K562 (cell line): ENCODE measurements around the gene TIPIN. TPM values are rescaled to one million over a fixed set of nuclear protein-coding genes. Genes with fewer than 3 reads are reported as not detected.

ENCODE experiments used
- ATAC-seq: fragments of 200-7000 bp; cut with Tn5 transposase; 3 replicates; pipeline ENCODE4 v1.9.1; 2020; ENCODE audit warnings: moderate library complexity
- BruUV-seq: library from RNA; stranded (reverse); fragments of 400-500 nt; replicated peaks from 2 replicates; lab custom pipeline; 2021; lab: Mats Ljungman, UMichigan
- CTCF ChIA-PET: fragments of 300-600 bp; formaldehyde crosslinking; extraction: SDS; loops from one replicate; lab custom pipeline; 2021; ENCODE audit warnings: low intra/inter-chr PET ratio; lab: Yijun Ruan, JAX
- POLR2A ChIA-PET: fragments of 300-600, 350-650 bp; sonication (Branson Sonifier 250); formaldehyde crosslinking; extraction: SDS; loops from one replicate; lab custom pipeline; 2021; ENCODE audit warnings: antibody characterized with exemption, inconsistent platforms; lab: Yijun Ruan, JAX
- DNase-seq, 4 experiments: peaks; one replicate each; pipeline versions ENCODE4 v3.0.0 to v3.0.0-alpha.2; 2011 to 2018; ENCODE audit warnings: low spot score in 3 of 4, mixed read lengths in 3 of 4; ENCODE audit errors: extremely low read depth in 1 of 4
- FAIRE-seq: peaks from 2 replicates; lab custom pipeline; 2011; peaks lifted over from hg19 to GRCh38; lab: Jason Lieb, UNC
- H2AFZ ChIP-seq: 2 replicates; pipeline ENCODE4 v1.6.0; 2011; ENCODE audit warnings: low read depth, low read length, control low read depth, inconsistent platforms
- H3K27ac ChIP-seq: fragments of 200-600 bp; 3 replicates; pipeline ENCODE4 v1.8.0; 2011; ENCODE audit warnings: low read depth, mild to moderate bottlenecking, control low read depth, inconsistent platforms, low read length, moderate library complexity, mixed read lengths; ENCODE audit errors: extremely low read depth
- H3K27me3 ChIP-seq, 2 experiments: fragments of 300-600 bp in 1 of 2; 2 replicates in 1 of 2; 3 replicates in 1 of 2; pipeline versions ENCODE4 v1.6.0 to v1.8.0; 2011; ENCODE audit warnings: inconsistent platforms in 2 of 2, low read length in 2 of 2, mild to moderate bottlenecking in 1 of 2, mixed read lengths in 1 of 2, moderate library complexity in 1 of 2; ENCODE audit not compliant: control insufficient read depth in 2 of 2, insufficient read depth in 2 of 2
- H3K36me3 ChIP-seq: fragments of 300-600 bp; 3 replicates; pipeline ENCODE4 v1.8.0; 2011; ENCODE audit warnings: mild to moderate bottlenecking, low read length, inconsistent platforms; ENCODE audit not compliant: control insufficient read depth, insufficient read depth
- H3K4me1 ChIP-seq, 2 experiments: fragments of 200-600 bp in 1 of 2; replicated peaks in 1 of 2; 2 replicates in 1 of 2; 3 replicates in 1 of 2; pipeline versions ENCODE4 v1.5.1 to v1.8.0; 2011; ENCODE audit warnings: inconsistent platforms in 2 of 2, low read length in 2 of 2, mild to moderate bottlenecking in 1 of 2, mixed read lengths in 1 of 2, moderate library complexity in 1 of 2; ENCODE audit not compliant: control insufficient read depth in 2 of 2, insufficient read depth in 2 of 2
- H3K4me2 ChIP-seq: 2 replicates; pipeline ENCODE4 v1.6.1; 2011; ENCODE audit warnings: low read length, control low read depth, inconsistent platforms, mixed read lengths; ENCODE audit not compliant: insufficient read depth
- H3K4me3 ChIP-seq: fragments of 200-600 bp; sonication (generic), shearing (Covaris generic); 2 replicates; pipeline ENCODE4 v1.5.1; 2016; ENCODE audit warnings: control low read depth, inconsistent platforms
- H3K79me2 ChIP-seq: fragments of 200-600 bp; 3 replicates; pipeline ENCODE4 v1.8.0; 2011; ENCODE audit warnings: low read length, inconsistent platforms; ENCODE audit not compliant: control insufficient read depth, insufficient read depth
- H3K9ac ChIP-seq, 2 experiments: 2 replicates each; pipeline versions ENCODE4 v1.6.0 to v1.6.1; 2011; ENCODE audit warnings: low read depth in 2 of 2, low read length in 2 of 2, control low read depth in 1 of 2, inconsistent platforms in 1 of 2, mild to moderate bottlenecking in 1 of 2, mixed read lengths in 1 of 2; ENCODE audit not compliant: insufficient read depth in 1 of 2
- H3K9me1 ChIP-seq: one replicate; pipeline ENCODE4 v1.6.0; 2011; ENCODE audit warnings: inconsistent platforms, mild to moderate bottlenecking, low read length, moderate library complexity; ENCODE audit not compliant: control insufficient read depth, insufficient read depth
- H3K9me3 ChIP-seq: replicated peaks from 2 replicates; pipeline ENCODE4 v1.5.1; 2011; ENCODE audit warnings: low read depth, low read length, inconsistent platforms; ENCODE audit not compliant: control insufficient read depth, insufficient read depth
- H4K20me1 ChIP-seq: replicated peaks from 2 replicates; pipeline ENCODE4 v1.6.1; 2011; ENCODE audit warnings: low read length, inconsistent platforms, mixed read lengths; ENCODE audit not compliant: control insufficient read depth, insufficient read depth
- BRD4 ChIP-seq: fragments of 200-600 bp; sonication (generic); IDR thresholded peaks from 2 replicates; pipeline ENCODE4 v1.6.1; 2017; ENCODE audit warnings: inconsistent platforms
- CBX3 ChIP-seq, 2 experiments: IDR thresholded peaks; 1 replicate in 1 of 2; 2 replicates in 1 of 2; pipeline ENCODE4 v1.6.1; 2012; ENCODE audit warnings: inconsistent platforms in 2 of 2, low read length in 2 of 2, borderline replicate concordance in 1 of 2, control low read depth in 1 of 2
- CHD1 ChIP-seq: fragments of 200-600 bp; sonication (generic); IDR thresholded peaks from one replicate; pipeline ENCODE4 v1.6.1; 2012; ENCODE audit warnings: mild to moderate bottlenecking, moderate library complexity, low read length, inconsistent platforms
- FOXM1 ChIP-seq, 2 experiments: fragments of 450-650 bp in 1 of 2; sonication (generic) in 1 of 2; formaldehyde crosslinking in 1 of 2; IDR thresholded peaks; 2 replicates each; pipeline versions ENCODE4 v1.6.1 to v1.9.0; 2017 to 2022; ENCODE audit warnings: low read depth in 2 of 2, mild to moderate bottlenecking in 2 of 2, missing genetic modification reagents in 1 of 2, moderate library complexity in 1 of 2
- GABPB1 ChIP-seq: sonication (generic); formaldehyde crosslinking; IDR thresholded peaks from 2 replicates; pipeline ENCODE4 v1.8.0; 2022; ENCODE audit warnings: mild to moderate bottlenecking, missing genetic modification reagents
- GATA2 ChIP-seq: sonication (generic); formaldehyde crosslinking; IDR thresholded peaks from 2 replicates; pipeline ENCODE4 v1.4.0; 2020; ENCODE audit warnings: mild to moderate bottlenecking, missing genetic modification reagents
- JUN ChIP-seq, 2 experiments: sonication (generic) in 1 of 2; formaldehyde crosslinking in 1 of 2; IDR thresholded peaks; 2 replicates each; pipeline versions ENCODE4 v1.6.1 to v1.8.0; 2012 to 2022; ENCODE audit warnings: borderline replicate concordance in 2 of 2, mild to moderate bottlenecking in 2 of 2, improper control_type of control experiment in 1 of 2, low read depth in 1 of 2, low read length in 1 of 2, missing genetic modification reagents in 1 of 2
- MCM2 ChIP-seq: fragments of 450-650 bp; IDR thresholded peaks from 2 replicates; pipeline ENCODE4 v1.6.1; 2017; ENCODE audit warnings: low read depth, mild to moderate bottlenecking
- MED1 ChIP-seq: sonication (generic); formaldehyde crosslinking; IDR thresholded peaks from 2 replicates; pipeline ENCODE4 v1.8.1; 2023; ENCODE audit warnings: missing genetic modification reagents, borderline replicate concordance
- SOX6 ChIP-seq: fragments of 450-650 bp; IDR thresholded peaks from 2 replicates; pipeline ENCODE4 v1.6.1; 2014; ENCODE audit warnings: mild to moderate bottlenecking
- SRSF7 ChIP-seq: fragments of 200-400 bp; formaldehyde crosslinking; optimal IDR thresholded peaks from 2 replicates; pipeline ENCODE3; 2017; ENCODE audit warnings: mild to moderate bottlenecking, low read depth, low read length
- TRIM24 ChIP-seq, 2 experiments: fragments of 450-650 bp; IDR thresholded peaks; 2 replicates each; pipeline ENCODE4 v1.6.1; 2016
- ZNF274 ChIP-seq: IDR thresholded peaks from 2 replicates; pipeline ENCODE4 v1.6.1; 2011; ENCODE audit warnings: low read depth, mild to moderate bottlenecking, low read length, moderate library complexity, borderline replicate concordance
- ZNF277 ChIP-seq: fragments of 250-450 bp; sonication (Bioruptor Pico); IDR thresholded peaks from 2 replicates; pipeline ENCODE4 v1.8.0; 2022; ENCODE audit warnings: inconsistent platforms, mild to moderate bottlenecking, moderate library complexity, borderline replicate concordance
- ZNF668 ChIP-seq: fragments of 250-450 bp; sonication (Bioruptor Pico); IDR thresholded peaks from 2 replicates; pipeline ENCODE4 v1.8.0; 2022; ENCODE audit warnings: mild to moderate bottlenecking, inconsistent platforms
- ZSCAN32 ChIP-seq: fragments of 450-650 bp; formaldehyde crosslinking; IDR thresholded peaks from 2 replicates; pipeline ENCODE4 v1.4.0; 2020; ENCODE audit warnings: mild to moderate bottlenecking, moderate library complexity
- WGBS: fragments of 100-300 bp; shearing (Covaris generic); methylation state at CpG from one replicate; pipeline ENCODE4 v1.1.6; 2016; ENCODE audit warnings: low coverage, mixed read lengths; ENCODE audit not compliant: insufficient coverage; ENCODE audit errors: missing lambda C conversion rate; 5-methylcytosine and 5-hydroxymethylcytosine counted together
- in situ Hi-C: fragments of 300-500 bp; cut with MboI; formaldehyde crosslinking; loops from 4 replicates; pipeline ENCODE4 v1.15.0; 2018; ENCODE audit warnings: inconsistent platforms, mixed read lengths
- intact Hi-C: fragments of 100-400 bp; cut with micrococcal nuclease; formaldehyde crosslinking; loops from 2 replicates; pipeline ENCODE4 v1.14.2; 2022
- polyA plus RNA-seq, 8 experiments: library from polyadenylated mRNA; depleted of rRNA in 4 of 8; stranded (reverse) in 5 of 8; unstranded in 3 of 8; fragments of >200 nt; fragmentation: Nextera tagmentation in 2 of 8; fragmentation: Illumina TruSeq in 1 of 8; extraction: Ambion mirVana in 2 of 8; extraction: Trizol in 1 of 8; gene quantifications; 2 replicates each; pipeline versions ENCODE4 v1.2.1 to v1.2.3, GENCODE V29; 2011 to 2014; ENCODE audit warnings: inconsistent platforms in 1 of 8, missing spikeins in 1 of 8
- total RNA-seq, 7 experiments: library from RNA; depleted of rRNA in 6 of 7; stranded (reverse); fragments of >200 nt in 6 of 7; fragmentation: Illumina TruSeq in 2 of 7; extraction: Trizol in 2 of 7; gene quantifications; 2 replicates each; pipeline versions ENCODE4 v1.2.1 to v1.2.3, GENCODE V29; 2011 to 2021; ENCODE audit warnings: low replicate concordance in 1 of 7
- TF ChIP-seq, protein P1 (sequence below): fragments of 250-450 bp; sonication (Bioruptor Pico); IDR thresholded peaks from 2 replicates; pipeline ENCODE4 v1.6.1; 2021; ENCODE audit warnings: mild to moderate bottlenecking
- TF ChIP-seq, protein P2 (sequence below): sonication (generic); formaldehyde crosslinking; IDR thresholded peaks from 2 replicates; pipeline ENCODE4 v1.8.0; 2022; ENCODE audit warnings: missing genetic modification reagents, mild to moderate bottlenecking, borderline replicate concordance
- TF ChIP-seq, protein P3 (sequence below): fragments of 250-450 bp; sonication (Bioruptor Pico); IDR thresholded peaks from 2 replicates; pipeline ENCODE4 v1.8.0; 2021; ENCODE audit warnings: borderline replicate concordance, mild to moderate bottlenecking, moderate library complexity; ENCODE audit not compliant: poor library complexity, severe bottlenecking

TIPIN gene
- total and polyA plus RNA-seq, 9 of the 15 experiments (the other 6 are each of a cell fraction or from before 2014, with no cell fraction given) = 22.9 to 61.4 (median 42.0) TPM

- TF ChIP-seq, protein P1, sequence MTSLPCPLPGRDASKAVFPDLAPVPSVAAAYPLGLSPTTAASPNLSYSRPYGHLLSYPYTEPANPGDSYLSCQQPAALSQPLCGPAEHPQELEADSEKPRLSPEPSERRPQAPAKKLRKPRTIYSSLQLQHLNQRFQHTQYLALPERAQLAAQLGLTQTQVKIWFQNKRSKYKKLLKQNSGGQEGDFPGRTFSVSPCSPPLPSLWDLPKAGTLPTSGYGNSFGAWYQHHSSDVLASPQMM (CRISPR knock-in tag) = no peak
Measured at GRCh38 chr15:66405007-66405406, 48.5 kb upstream of the TIPIN start (continued).

DNA sequence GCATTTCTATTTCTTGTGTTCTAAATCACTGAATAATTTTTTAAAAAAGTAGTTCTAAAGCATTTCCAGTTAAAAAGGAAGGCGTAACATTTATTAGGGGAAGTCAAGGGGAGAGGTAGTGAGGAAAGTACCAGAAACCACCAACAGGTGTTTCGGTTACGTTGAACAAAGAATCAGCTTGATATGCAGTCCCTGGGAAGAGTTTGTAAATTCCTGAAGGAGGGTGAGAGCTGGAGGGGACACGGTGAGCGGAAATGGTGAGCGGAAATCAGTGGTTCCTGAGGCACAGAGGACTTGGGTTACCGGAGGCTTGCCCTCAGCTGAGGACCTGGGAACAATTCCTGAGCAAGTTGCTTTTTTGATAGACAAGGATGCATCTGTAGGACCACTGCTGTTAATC lies 48.0 kb upstream of the TIPIN start:
- no peaks in the 10 kb centered on the region for H3K27me3 ChIP-seq
- no peak overlapping the region for H3K9ac ChIP-seq
- H3K9me3 ChIP-seq = no peaks in the 10 kb centered on the region
- H3K4me3 ChIP-seq = no peak overlapping the region
- H3K4me1 ChIP-seq = peaks cover 7 to 18% of the 10 kb centered on the region in 2 experiments; a peak in 4 of 5 replicates
- no peak overlapping the region for H3K4me2 ChIP-seq
- ChIA-PET CTCF (no interaction called here), POLR2A (interaction anchor here (0.9 to 2.6 kb wide), 4 partner anchors 8 to 49 kb away, joined by 3 to 11 read pairs (median 4); partner anchors contain the start of gene MAP2K1)
- H3K36me3 ChIP-seq = peaks cover 5% of the 10 kb centered on the region; the same call in 2 of the 3 replicates
- DNase-seq = peak in 2 of 4 experiments; percentile 37
- H4K20me1 ChIP-seq = peaks cover 36% of the 10 kb centered on the region; the same call in 1 of the 2 replicates
- no TSS peak for BruUV-seq
- 92% methylated on average over 7 of the region's 7 CpGs for WGBS
- TF ChIP-seq SRSF7 = no peak
- TF ChIP-seq, protein P2, sequence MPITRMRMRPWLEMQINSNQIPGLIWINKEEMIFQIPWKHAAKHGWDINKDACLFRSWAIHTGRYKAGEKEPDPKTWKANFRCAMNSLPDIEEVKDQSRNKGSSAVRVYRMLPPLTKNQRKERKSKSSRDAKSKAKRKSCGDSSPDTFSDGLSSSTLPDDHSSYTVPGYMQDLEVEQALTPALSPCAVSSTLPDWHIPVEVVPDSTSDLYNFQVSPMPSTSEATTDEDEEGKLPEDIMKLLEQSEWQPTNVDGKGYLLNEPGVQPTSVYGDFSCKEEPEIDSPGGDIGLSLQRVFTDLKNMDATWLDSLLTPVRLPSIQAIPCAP (CRISPR knock-in tag) = no peak
- TF ChIP-seq MCM2 = no peak
- no peak for TF ChIP-seq ZNF274
- TF ChIP-seq BRD4 = no peak
- no peak for TF ChIP-seq GATA2 (CRISPR knock-in tag)
- TF ChIP-seq GABPB1 (CRISPR knock-in tag) = no peak
- no peak for TF ChIP-seq SOX6
- no peak for TF ChIP-seq MED1 (CRISPR knock-in tag)
- TF ChIP-seq ZNF277 (CRISPR knock-in tag) = no peak
- no peak for TF ChIP-seq FOXM1 (IDR thresholded peaks at IDR 0.05; ENCODE audit: low read depth)
- no peak for TF ChIP-seq FOXM1 (CRISPR knock-in tag; IDR thresholded peaks at IDR 0.05; ENCODE audit: low read depth)
- no peak for TF ChIP-seq JUN (IDR thresholded peaks at IDR 0.05; ENCODE audit: borderline replicate concordance, low read depth, low read length)
- TF ChIP-seq JUN (CRISPR knock-in tag; IDR thresholded peaks at IDR 0.05; ENCODE audit: borderline replicate concordance) = no peak
- no peak for TF ChIP-seq ZNF668
- no peak for TF ChIP-seq CBX3 (IDR thresholded peaks at IDR 0.05; ENCODE audit: borderline replicate concordance in 1 of 2, low read length in 2 of 2)
- no peak for TF ChIP-seq CHD1
- no peak for TF ChIP-seq TRIM24 (IDR thresholded peaks at IDR 0.05)
- TF ChIP-seq, protein P3, sequence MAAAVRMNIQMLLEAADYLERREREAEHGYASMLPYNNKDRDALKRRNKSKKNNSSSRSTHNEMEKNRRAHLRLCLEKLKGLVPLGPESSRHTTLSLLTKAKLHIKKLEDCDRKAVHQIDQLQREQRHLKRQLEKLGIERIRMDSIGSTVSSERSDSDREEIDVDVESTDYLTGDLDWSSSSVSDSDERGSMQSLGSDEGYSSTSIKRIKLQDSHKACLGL (CRISPR knock-in tag) = no peak
- no peak for TF ChIP-seq ZSCAN32 (CRISPR knock-in tag)
- peaks cover 5% of the 10 kb centered on the region for H3K9me1 ChIP-seq
- no peak for FAIRE-seq
- in situ Hi-C loops (no loop called here), intact Hi-C loops (no loop called here)
- H3K27ac ChIP-seq = no peak overlapping the region
- no peak overlapping the region for H2AFZ ChIP-seq
- ATAC-seq = no peak
- H3K79me2 ChIP-seq = peaks cover 92% of the 10 kb centered on the region
